ENCODE results near the gene ULBP1.
"Not testable (repeated sequence)": the region's sequence is repeated elsewhere in the genome, so short reads cannot be mapped to it uniquely, and the experiment has no call there.

DNA sequence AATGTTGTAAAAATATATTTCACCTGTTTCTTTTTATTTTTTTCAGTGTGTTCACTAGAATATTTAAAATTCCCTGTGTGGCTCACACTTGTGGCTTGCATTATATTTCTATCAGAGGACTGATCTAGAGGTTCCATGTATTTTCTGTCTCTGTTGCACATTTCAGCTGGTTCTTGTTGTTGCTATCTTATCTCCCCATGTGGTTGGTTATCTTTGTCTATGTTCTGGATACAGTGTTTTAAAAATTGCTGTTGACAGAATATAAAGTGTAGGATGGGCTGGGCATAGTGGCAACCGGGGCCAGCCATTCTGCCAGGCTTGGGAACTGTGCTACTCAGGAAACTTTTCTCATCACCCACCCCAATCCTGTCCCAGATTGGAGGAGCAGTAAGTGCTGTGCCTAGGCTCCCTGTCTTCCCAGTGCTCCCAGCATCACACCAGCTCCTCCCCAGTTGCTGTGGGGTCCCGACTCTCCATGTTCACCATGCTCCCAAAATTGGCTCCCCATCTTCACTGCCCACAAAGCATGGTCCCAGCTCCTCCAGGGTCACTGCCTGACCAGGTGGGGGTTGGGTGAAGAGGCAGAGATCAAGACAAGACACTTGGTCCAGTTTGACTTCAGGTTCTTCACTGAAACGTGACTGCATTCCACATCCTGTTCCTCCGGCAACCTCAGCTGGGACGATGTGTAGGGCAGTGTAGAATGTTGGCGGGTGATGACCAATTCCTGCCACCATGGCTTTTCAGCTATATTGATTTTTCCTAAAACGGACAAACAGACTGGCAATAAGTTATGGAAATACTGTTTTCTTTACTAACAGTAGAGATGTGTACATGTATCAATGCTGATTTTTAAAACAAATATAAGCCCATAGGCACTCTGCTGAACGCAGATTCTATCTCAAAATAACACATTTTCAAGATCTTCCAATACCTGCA, 49.4 kb downstream of the ULBP1 start:
- TF ChIP-seq, protein P1, sequence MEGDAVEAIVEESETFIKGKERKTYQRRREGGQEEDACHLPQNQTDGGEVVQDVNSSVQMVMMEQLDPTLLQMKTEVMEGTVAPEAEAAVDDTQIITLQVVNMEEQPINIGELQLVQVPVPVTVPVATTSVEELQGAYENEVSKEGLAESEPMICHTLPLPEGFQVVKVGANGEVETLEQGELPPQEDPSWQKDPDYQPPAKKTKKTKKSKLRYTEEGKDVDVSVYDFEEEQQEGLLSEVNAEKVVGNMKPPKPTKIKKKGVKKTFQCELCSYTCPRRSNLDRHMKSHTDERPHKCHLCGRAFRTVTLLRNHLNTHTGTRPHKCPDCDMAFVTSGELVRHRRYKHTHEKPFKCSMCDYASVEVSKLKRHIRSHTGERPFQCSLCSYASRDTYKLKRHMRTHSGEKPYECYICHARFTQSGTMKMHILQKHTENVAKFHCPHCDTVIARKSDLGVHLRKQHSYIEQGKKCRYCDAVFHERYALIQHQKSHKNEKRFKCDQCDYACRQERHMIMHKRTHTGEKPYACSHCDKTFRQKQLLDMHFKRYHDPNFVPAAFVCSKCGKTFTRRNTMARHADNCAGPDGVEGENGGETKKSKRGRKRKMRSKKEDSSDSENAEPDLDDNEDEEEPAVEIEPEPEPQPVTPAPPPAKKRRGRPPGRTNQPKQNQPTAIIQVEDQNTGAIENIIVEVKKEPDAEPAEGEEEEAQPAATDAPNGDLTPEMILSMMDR (IDR thresholded peaks at IDR 0.05): not testable (repeated sequence)
- TF ChIP-seq POLR2A (IDR thresholded peaks at IDR 0.05): not testable (repeated sequence)
